ENCODE measurements around the gene HS3ST3A1.

Gene HS3ST3A1

DNA sequence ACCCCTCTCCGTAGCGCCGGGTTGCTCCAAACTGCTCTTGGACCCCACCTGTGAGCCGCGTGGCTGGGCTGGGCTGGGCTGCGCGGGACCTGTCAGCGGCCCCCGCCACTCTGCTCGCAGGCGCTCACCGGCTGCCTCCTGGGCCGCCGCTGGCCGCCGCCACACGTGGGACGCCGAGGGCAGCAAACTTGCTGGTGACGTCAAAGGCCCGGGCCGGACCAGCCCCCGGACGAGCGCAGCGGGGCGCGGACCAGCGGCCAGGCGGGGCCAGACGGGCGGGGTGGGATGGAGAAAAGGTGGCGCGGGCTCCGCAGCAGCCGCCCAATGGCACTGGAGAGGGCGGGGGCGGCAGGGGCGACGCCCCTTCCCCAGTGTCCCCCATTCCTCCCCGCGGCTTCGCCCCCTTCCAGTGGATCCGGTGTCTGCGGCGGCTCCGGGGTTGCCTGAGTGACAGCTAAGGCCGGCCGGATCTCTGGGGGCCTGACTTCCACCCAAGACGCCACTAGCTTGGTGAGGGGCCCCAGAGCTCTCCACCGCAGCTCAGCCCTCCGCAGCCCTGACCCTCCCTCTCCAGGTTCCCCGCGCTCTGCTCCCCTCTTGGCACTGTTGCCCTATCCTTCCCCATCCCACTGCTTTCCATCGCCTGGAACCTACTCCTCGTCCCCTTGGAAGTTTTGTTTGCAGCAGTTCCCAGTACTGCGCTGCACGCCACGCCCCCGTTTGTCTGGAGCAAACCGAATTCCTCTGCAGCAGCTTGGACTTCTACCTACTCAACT, at the start of gene HS3ST3A1:
Gene HS3ST3A1 (minus strand): TSS at position 154 of the 776 bp plus-strand sequence. CDS start 800 bp downstream, outside the sequence.
- no peak within 1 kb of the TSS for H3K4me3 ChIP-seq (ENCODE audit: low read depth, low read length)
- TF ChIP-seq, protein P1, sequence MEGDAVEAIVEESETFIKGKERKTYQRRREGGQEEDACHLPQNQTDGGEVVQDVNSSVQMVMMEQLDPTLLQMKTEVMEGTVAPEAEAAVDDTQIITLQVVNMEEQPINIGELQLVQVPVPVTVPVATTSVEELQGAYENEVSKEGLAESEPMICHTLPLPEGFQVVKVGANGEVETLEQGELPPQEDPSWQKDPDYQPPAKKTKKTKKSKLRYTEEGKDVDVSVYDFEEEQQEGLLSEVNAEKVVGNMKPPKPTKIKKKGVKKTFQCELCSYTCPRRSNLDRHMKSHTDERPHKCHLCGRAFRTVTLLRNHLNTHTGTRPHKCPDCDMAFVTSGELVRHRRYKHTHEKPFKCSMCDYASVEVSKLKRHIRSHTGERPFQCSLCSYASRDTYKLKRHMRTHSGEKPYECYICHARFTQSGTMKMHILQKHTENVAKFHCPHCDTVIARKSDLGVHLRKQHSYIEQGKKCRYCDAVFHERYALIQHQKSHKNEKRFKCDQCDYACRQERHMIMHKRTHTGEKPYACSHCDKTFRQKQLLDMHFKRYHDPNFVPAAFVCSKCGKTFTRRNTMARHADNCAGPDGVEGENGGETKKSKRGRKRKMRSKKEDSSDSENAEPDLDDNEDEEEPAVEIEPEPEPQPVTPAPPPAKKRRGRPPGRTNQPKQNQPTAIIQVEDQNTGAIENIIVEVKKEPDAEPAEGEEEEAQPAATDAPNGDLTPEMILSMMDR (IDR thresholded peaks at IDR 0.05; ENCODE audit: insufficient read depth, low read depth, low read length, missing control alignments) = no peak
- no peak for DNase-seq (ENCODE audit: low read depth)

DNA sequence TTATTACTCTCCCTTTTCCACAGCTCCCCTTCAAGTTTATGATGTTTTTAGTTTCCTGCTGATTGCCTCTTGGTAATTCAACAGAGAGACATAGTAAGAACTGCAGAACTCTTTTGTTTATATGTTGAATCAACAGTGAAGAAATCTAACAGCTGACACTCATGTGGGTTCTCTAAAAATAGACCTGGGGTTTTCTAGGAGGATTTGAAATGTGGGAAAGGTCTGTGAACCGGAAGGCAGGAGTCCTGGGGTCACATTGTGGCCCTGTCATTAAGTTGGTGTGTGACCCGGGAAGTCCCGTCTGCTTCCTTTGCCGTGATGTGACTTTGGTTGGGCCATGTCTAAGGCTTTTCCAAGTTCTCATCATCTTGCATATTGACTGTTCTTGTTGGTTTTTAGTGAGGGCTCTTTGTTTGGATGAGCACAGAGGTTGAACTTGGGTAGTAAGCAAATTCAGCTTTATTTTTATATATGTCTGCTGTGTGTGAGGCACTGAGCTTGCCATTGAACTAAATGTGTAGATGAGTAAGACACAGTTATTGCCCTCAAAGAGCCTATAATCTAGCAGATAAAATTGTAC, 48.5 kb upstream of the HS3ST3A1 start:
- TF ChIP-seq, protein P1 (IDR thresholded peaks at IDR 0.05; ENCODE audit: insufficient read depth, low read depth, low read length, missing control alignments) = no peak
- H3K4me3 ChIP-seq (ENCODE audit: low read depth, low read length) = no peak overlapping the region
- DNase-seq (ENCODE audit: low read depth) = peak; percentile 3

DNA sequence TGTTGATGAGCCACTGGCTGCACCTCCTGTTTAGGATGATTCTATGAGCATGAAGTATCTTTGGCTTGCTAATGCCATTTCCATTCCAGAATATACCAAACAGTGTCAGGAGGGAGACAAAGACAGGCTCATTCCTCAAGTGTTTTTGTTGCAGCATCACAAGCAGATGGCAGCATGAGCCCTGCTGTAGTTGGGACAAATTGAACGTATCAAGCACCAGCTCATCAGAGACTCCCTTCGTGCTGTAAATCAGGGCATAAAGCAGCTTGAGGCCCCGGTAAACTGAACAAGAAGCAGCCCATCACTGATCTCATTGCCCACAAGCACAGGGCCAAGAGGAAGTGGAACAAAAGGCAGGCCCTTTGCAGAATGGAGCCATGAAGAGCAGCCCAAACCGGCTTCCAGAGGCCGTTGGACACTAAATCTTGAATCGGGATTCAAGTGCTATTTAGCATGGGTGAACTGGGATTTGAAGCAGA, 45.9 kb upstream of the HS3ST3A1 start:
- DNase-seq (ENCODE audit: low read depth) = no peak
- TF ChIP-seq, protein P1 (IDR thresholded peaks at IDR 0.05; ENCODE audit: insufficient read depth, low read depth, low read length, missing control alignments) = no peak

DNA sequence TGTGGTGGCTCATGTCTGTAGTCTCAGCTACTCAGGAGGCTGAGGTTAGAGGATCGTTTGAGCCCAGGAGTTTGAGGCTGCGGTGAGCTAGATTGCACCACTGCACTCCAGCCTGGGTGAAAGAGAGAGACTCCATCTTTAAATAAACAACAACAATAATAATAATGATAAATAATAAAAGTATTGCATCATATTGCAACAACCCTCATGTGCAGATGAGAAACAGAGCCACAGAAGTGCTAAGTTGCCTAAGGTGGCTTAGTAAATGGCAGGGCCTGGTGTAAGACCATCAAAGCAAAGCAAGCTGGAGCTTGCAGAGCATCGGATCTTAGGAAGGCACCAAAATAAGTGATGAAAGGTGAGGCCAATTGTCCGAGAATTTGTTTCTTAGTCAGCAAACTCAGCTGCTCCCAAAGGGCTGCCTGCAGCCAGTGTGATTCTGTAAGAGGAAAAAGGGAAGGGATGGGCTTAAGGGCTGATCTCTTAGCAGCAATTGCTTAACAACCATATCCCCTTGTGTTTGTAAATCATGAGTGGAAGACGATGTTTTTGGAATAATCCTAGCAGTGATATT, 45.3 kb upstream of the HS3ST3A1 start:
- TF ChIP-seq, protein P1 (IDR thresholded peaks at IDR 0.05; ENCODE audit: insufficient read depth, low read depth, low read length, missing control alignments) = no peak
- no peak overlapping the region for H3K4me3 ChIP-seq (ENCODE audit: low read depth, low read length)
- DNase-seq (ENCODE audit: low read depth) = no peak

More for the DNA sequence above, 45.9 kb upstream of the HS3ST3A1 start:
- H3K4me3 ChIP-seq (ENCODE audit: low read depth, low read length) = no peak overlapping the region

DNA sequence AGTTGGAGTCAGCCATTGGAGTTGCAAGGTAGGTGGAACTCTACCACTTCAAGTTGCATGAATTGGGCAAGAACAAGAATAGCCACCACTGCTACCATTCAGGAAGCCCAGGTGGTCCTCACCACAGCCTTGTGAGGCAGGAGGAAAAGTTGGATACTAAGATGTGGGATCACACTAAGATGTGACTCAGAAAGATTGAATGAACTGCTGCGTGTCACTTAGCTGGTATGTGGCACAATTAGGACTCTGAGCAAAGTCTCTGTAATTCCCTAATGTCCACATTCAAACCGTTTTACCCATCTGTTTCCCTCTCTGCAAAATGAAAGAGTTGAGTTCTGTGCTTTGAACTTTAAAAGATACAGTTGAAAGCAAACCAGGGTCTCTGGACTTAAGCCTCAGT, 44.7 kb upstream of the HS3ST3A1 start:
- TF ChIP-seq, protein P1 (IDR thresholded peaks at IDR 0.05; ENCODE audit: insufficient read depth, low read depth, low read length, missing control alignments) = no peak
- H3K4me3 ChIP-seq (ENCODE audit: low read depth, low read length) = no peak overlapping the region
- no peak for DNase-seq (ENCODE audit: low read depth)

DNA sequence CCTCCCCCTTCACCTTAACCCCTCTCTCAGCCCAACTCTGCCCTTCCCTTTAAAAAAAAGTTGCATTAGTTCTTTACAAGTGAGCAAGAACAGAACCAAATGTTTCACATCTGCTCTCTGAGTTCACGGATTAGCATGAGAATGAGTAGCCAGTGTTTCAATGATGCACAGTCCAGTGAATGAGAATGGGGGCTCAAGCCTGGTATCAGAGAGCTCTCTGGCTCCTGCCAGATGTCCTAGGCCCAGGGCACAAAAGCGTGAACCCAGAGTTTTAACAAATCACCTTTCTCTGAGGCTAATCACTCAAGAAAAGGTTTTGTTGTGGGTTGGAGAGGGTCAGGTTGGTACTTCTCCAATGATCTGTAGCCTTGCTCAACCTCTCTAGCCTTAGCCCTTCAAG, 41.5 kb upstream of the HS3ST3A1 start:
- no peak for DNase-seq (ENCODE audit: low read depth)
- TF ChIP-seq, protein P1 (IDR thresholded peaks at IDR 0.05; ENCODE audit: insufficient read depth, low read depth, low read length, missing control alignments) = no peak

More for the DNA sequence above, 41.5 kb upstream of the HS3ST3A1 start:
- H3K4me3 ChIP-seq (ENCODE audit: low read depth, low read length) = no peak overlapping the region
